GM23248 (cell line): Measurements from ENCODE around the gene PCBP3. TPM values are rescaled to one million over a fixed set of nuclear protein-coding genes. Genes with fewer than 3 reads are reported as not detected.

Experiments
- DNase-seq: peaks from one replicate; pipeline ENCODE4 v3.0.0-alpha.2; 2015
- H2AFZ ChIP-seq: fragments of 200-600 bp; sonication (generic); 2 replicates; pipeline ENCODE4 v1.6.1; 2016; ENCODE audit warnings: antibody characterized with exemption
- H3F3A ChIP-seq: fragments of 200-600 bp; sonication (generic); 2 replicates; pipeline ENCODE4 v1.6.1; 2016; ENCODE audit warnings: mild to moderate bottlenecking, antibody characterized with exemption, mixed run types; ENCODE audit not compliant: insufficient read depth
- H3K27ac ChIP-seq: fragments of 200-600 bp; sonication (generic); 2 replicates; pipeline ENCODE4 v1.5.1; 2016; ENCODE audit warnings: mild to moderate bottlenecking
- H3K27me3 ChIP-seq: fragments of 200-600 bp; sonication (generic); replicated peaks from 2 replicates; pipeline ENCODE4 v1.6.1; 2016; ENCODE audit warnings: mild to moderate bottlenecking; ENCODE audit not compliant: insufficient read depth
- H3K36me3 ChIP-seq: fragments of 200-600 bp; sonication (generic); 2 replicates; pipeline ENCODE4 v1.6.1; 2016; ENCODE audit warnings: low read depth, mild to moderate bottlenecking
- H3K4me1 ChIP-seq: fragments of 200-600 bp; sonication (generic); 2 replicates; pipeline ENCODE4 v1.6.1; 2016; ENCODE audit warnings: mild to moderate bottlenecking; ENCODE audit not compliant: insufficient read depth
- H3K4me2 ChIP-seq: fragments of 200-600 bp; sonication (generic); one replicate; pipeline ENCODE4 v1.6.1; 2016; ENCODE audit warnings: mild to moderate bottlenecking; ENCODE audit not compliant: unreplicated experiment
- H3K4me3 ChIP-seq: fragments of 200-600 bp; sonication (generic); 2 replicates; pipeline ENCODE4 v1.5.1; 2016; ENCODE audit warnings: mild to moderate bottlenecking
- H3K79me2 ChIP-seq: fragments of 200-600 bp; sonication (generic); 2 replicates; pipeline ENCODE4 v1.6.1; 2016; ENCODE audit warnings: mild to moderate bottlenecking; ENCODE audit not compliant: insufficient read depth
- H3K9ac ChIP-seq: fragments of 200-600 bp; sonication (generic); 2 replicates; pipeline ENCODE4 v1.6.1; 2016; ENCODE audit warnings: mild to moderate bottlenecking
- H3K9me2 ChIP-seq: fragments of 200-600 bp; sonication (generic); 2 replicates; pipeline ENCODE4 v1.6.1; 2016; ENCODE audit warnings: mixed run types, mild to moderate bottlenecking, moderate library complexity; ENCODE audit not compliant: insufficient read depth
- H3K9me3 ChIP-seq: fragments of 200-600 bp; sonication (generic); one replicate; pipeline ENCODE4 v1.6.1; 2017; ENCODE audit warnings: low read depth
- H4K20me1 ChIP-seq: fragments of 200-600 bp; sonication (generic); 2 replicates; pipeline ENCODE4 v1.6.0; 2016; ENCODE audit not compliant: insufficient read depth
- EZH2 ChIP-seq: fragments of 200-600 bp; sonication (generic); IDR thresholded peaks from 2 replicates; pipeline ENCODE4 v1.6.1; 2018; ENCODE audit warnings: antibody characterized with exemption, mild to moderate bottlenecking; ENCODE audit not compliant: insufficient read depth, poor library complexity, severe bottlenecking
- EZH2phosphoT487 ChIP-seq: fragments of 200-600 bp; sonication (generic); IDR thresholded peaks from 2 replicates; pipeline ENCODE4 v1.6.1; 2018; ENCODE audit warnings: antibody characterized with exemption, moderate library complexity, mild to moderate bottlenecking, low read depth; ENCODE audit not compliant: insufficient read depth
- WGBS, 2 experiments: methylation state at CpG; one replicate each; pipeline ENCODE4 v1.1.6; 2015 to 2017; ENCODE audit warnings: low lambda C conversion rate in 2 of 2, low coverage in 1 of 2; ENCODE audit errors: missing lambda C conversion rate in 2 of 2; 5-methylcytosine and 5-hydroxymethylcytosine counted together
- in situ Hi-C: fragments of 300-500 bp; cut with MboI; formaldehyde crosslinking; loops from 2 replicates; pipeline ENCODE4 v1.15.0; 2020
- polyA plus RNA-seq: library from polyadenylated mRNA; unstranded; fragments of >200 nt; fragmentation: Nextera tagmentation; extraction: Ambion mirVana; gene quantifications from 2 replicates; pipeline ENCODE4 v1.2.1, GENCODE V29; 2016
- total RNA-seq: library from RNA; depleted of rRNA; stranded (reverse); fragments of >200 nt; shearing (Covaris generic); gene quantifications from 2 replicates; pipeline ENCODE4 v1.2.3, GENCODE V29; 2014

PCBP3 gene
- total and polyA plus RNA-seq, 2 experiments from 2014 or later: 0.32 to 1.3 TPM

GRCh38 chr21:45750936-45751335 lies 107.4 kb downstream of the PCBP3 start:
- H3K9ac ChIP-seq: no peak overlapping the region
- no peaks in the 10 kb centered on the region for H3K27me3 ChIP-seq
- H3K4me2 ChIP-seq: no peak overlapping the region
- no peaks in the 10 kb centered on the region for H3K79me2 ChIP-seq
- H4K20me1 ChIP-seq: no peaks in the 10 kb centered on the region
- peaks cover 3% of the 10 kb centered on the region; the same call in 1 of the 2 replicates for H3K4me1 ChIP-seq
- DNase-seq: no peak
- 53 to 56% methylated on average over 5 of the region's 5 CpGs for WGBS, 2 experiments
- no peaks in the 10 kb centered on the region for H3K9me2 ChIP-seq
- H2AFZ ChIP-seq: no peak overlapping the region
- no peaks in the 10 kb centered on the region for H3F3A ChIP-seq
- no peaks in the 10 kb centered on the region for H3K9me3 ChIP-seq
- no peak overlapping the region for H3K4me3 ChIP-seq
- TF ChIP-seq EZH2phosphoT487: no peak
- no peak for TF ChIP-seq EZH2
- H3K27ac ChIP-seq: no peak overlapping the region
- no peaks in the 10 kb centered on the region for H3K36me3 ChIP-seq
- in situ Hi-C loops: no loop called here

DNA sequence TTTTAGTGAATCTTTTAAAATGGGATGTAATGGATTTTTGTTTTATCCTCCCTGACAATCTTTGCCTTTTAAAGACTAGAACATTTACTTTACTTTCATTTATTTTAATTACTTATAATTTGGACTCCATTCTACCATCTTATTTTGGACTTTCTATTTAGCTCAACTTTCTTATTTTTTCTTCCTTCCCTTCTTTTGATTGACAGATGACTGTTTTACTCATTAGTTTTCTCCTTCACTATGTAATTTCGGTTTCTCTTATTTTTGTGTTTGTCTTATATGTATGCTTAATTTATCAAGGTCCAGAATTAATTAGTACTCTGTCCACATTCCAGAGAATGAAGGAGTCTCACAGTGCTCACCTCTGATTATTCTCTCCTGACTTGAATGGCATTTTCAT lies 109.9 kb downstream of the PCBP3 start:
- Histone ChIP-seq H4K20me1 (no peaks in the 10 kb centered on the region), H3K9me2 (no peaks in the 10 kb centered on the region), H3K36me3 (no peaks in the 10 kb centered on the region), H3K4me2 (no peak overlapping the region), H3K9ac (no peak overlapping the region), H3K27ac (no peak overlapping the region), H3K9me3 (peaks cover 4% of the 10 kb centered on the region), H2AFZ (no peak overlapping the region), H3K79me2 (no peaks in the 10 kb centered on the region), H3K27me3 (no peaks in the 10 kb centered on the region), H3F3A (no peaks in the 10 kb centered on the region), H3K4me1 (no peaks in the 10 kb centered on the region), H3K4me3 (no peak overlapping the region)
- DNase-seq: no peak
- TF ChIP-seq EZH2phosphoT487 (no peak), EZH2 (no peak)
- WGBS, 2 experiments: 66 to 71% methylated on average over 1 of the region's 1 CpG
- in situ Hi-C loops: no loop called here

- Histone ChIP-seq H3K27ac (no peak overlapping the region), H3K4me3 (no peak overlapping the region), H3K27me3 (no peaks in the 10 kb centered on the region), H3K4me2 (no peak overlapping the region), H3K4me1 (no peaks in the 10 kb centered on the region), H3K79me2 (no peaks in the 10 kb centered on the region), H3K9ac (no peak overlapping the region), H3K36me3 (no peaks in the 10 kb centered on the region), H3K9me2 (no peaks in the 10 kb centered on the region), H4K20me1 (no peaks in the 10 kb centered on the region), H3F3A (no peaks in the 10 kb centered on the region), H2AFZ (no peak overlapping the region), H3K9me3 (peaks cover 4% of the 10 kb centered on the region)
- in situ Hi-C loops: no loop called here
- no peak for DNase-seq
- WGBS, 2 experiments: 83 to 91% methylated on average over 1 of the region's 1 CpG
- TF ChIP-seq EZH2phosphoT487: no peak
- no peak for TF ChIP-seq EZH2
These were observed 112.5 kb downstream of the PCBP3 start for GRCh38 chr21:45756029-45756428.

DNA sequence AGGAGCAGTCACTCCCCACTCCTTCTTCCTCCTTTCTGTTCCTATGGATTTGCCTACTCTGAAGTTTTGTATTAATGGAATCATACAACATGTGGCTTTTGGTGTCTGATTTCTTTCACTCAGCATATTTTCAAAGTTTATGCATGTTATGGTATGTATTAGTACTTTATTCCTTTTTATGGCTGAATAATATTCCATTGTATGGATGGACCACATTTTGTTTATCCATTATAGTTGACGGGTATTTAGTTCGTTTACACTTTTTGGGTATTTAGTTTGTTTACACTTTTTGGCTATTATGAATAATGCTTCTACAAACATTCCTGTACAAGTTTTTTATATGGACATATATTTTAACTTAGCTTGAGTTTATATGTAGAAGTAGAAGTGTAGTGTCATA lies 113.1 kb downstream of the PCBP3 start:
- Histone ChIP-seq H4K20me1 (no peaks in the 10 kb centered on the region), H3K9me2 (no peaks in the 10 kb centered on the region), H3K27me3 (no peaks in the 10 kb centered on the region), H3K4me3 (no peak overlapping the region), H3K27ac (no peak overlapping the region), H3K79me2 (no peaks in the 10 kb centered on the region), H3F3A (no peaks in the 10 kb centered on the region), H3K4me2 (no peak overlapping the region), H3K9me3 (peaks cover 4% of the 10 kb centered on the region), H3K9ac (no peak overlapping the region), H3K4me1 (no peaks in the 10 kb centered on the region), H3K36me3 (no peaks in the 10 kb centered on the region), H2AFZ (no peak overlapping the region)
- in situ Hi-C loops: no loop called here
- 64 to 68% methylated on average over 2 of the region's 2 CpGs for WGBS, 2 experiments
- no peak for TF ChIP-seq EZH2
- no peak for TF ChIP-seq EZH2phosphoT487
- DNase-seq: no peak

DNA sequence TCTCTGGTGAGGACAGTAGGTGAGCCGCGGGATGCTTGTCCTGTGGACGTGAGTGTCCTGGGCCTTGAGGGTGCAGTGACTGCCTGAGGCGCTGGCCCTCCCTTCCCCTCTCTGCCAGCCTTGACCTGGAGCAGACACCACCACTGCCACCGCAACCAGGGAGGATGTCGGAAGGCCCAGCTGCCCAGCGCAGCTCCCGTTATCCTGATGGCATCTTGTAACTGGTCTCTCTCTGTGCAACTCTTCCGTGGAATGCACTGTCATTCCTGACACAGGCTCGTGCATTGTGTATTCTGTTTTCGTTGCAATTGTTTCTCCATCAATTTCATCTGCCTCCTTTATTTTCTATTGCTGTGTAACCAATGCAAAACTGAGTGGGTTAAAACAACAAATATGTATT lies 118.2 kb downstream of the PCBP3 start:
- Histone ChIP-seq H3K9me2 (no peaks in the 10 kb centered on the region), H3K27me3 (no peaks in the 10 kb centered on the region), H3K27ac (no peak overlapping the region), H3K4me3 (no peak overlapping the region), H2AFZ (no peak overlapping the region), H3K9me3 (peaks cover under 1% of the 10 kb centered on the region), H3K36me3 (no peaks in the 10 kb centered on the region), H3K4me1 (no peaks in the 10 kb centered on the region), H3K4me2 (no peak overlapping the region), H3K79me2 (no peaks in the 10 kb centered on the region), H3K9ac (no peak overlapping the region), H3F3A (no peaks in the 10 kb centered on the region), H4K20me1 (no peaks in the 10 kb centered on the region)
- no peak for DNase-seq
- WGBS, 2 experiments: 78% methylated on average over 11 of the region's 11 CpGs
- in situ Hi-C loops: no loop called here
- TF ChIP-seq EZH2phosphoT487: no peak
- TF ChIP-seq EZH2: no peak
